A549 (cell line): Measurements from ENCODE around the gene SLC15A3.

Experiments used
- BHLHE40 ChIP-seq: IDR thresholded peaks from 2 replicates; pipeline ENCODE4 v1.6.1; 2012; ENCODE audit warnings: low read depth, low read length, inconsistent platforms
- NPAS2 ChIP-seq: fragments of 250-450 bp; sonication (Bioruptor Pico); IDR thresholded peaks from 2 replicates; pipeline ENCODE4 v1.8.0; 2022; ENCODE audit warnings: mild to moderate bottlenecking, moderate library complexity, borderline replicate concordance
- POLR2A ChIP-seq: IDR thresholded peaks from 2 replicates; pipeline ENCODE4 v1.6.1; 2012; ENCODE audit warnings: mild to moderate bottlenecking, low read length
- USF2 ChIP-seq: fragments of 450-650 bp; IDR thresholded peaks from 2 replicates; pipeline ENCODE4 v1.6.1; 2014; ENCODE audit warnings: antibody characterized with exemption

DNA sequence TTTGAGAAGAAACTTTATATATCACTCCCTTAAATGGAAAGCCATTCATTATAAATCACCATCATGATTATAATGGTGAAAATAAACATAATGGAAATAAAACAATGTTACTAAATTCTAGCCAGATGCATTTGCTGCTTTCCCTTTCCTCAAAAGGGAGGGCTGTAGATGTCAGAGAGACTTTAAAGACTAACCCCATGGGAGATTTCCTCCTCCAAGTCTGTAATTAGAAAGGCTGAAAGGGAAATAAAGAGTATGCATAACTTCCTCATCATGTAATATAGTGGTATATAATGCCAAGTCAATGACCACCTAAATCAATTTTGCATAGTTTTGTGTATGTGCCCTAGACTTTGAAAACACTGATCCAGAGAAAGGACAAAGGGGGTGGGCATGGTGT is 25.9 kb upstream of the SLC15A3 start:
- TF ChIP-seq USF2 (no peak), BHLHE40 (no peak), NPAS2 (CRISPR knock-in tag) (no peak), POLR2A (no peak)
